GM12878 (cell line): ENCODE measurements around the gene QSOX2. TPM values are rescaled to one million over a fixed set of nuclear protein-coding genes. Genes with fewer than 3 reads are reported as not detected.

Source experiments
- ATAC-seq: fragments of 200-7000 bp; cut with Tn5 transposase; 3 replicates; pipeline ENCODE4 v1.9.1; 2020; ENCODE audit warnings: mild to moderate bottlenecking, moderate library complexity
- BruUV-seq: library from RNA; stranded (reverse); fragments of 400-500 nt; replicated peaks from 2 replicates; lab custom pipeline; 2021; lab: Mats Ljungman, UMichigan
- CTCF ChIA-PET: fragments of 300-600 bp; sonication (Branson Sonifier 250); formaldehyde crosslinking; extraction: SDS; loops from one replicate; lab custom pipeline; 2021; ENCODE audit warnings: inconsistent platforms; lab: Yijun Ruan, JAX
- POLR2A ChIA-PET: fragments of 350-600 bp; formaldehyde crosslinking; extraction: SDS; loops from one replicate; lab custom pipeline; 2021; ENCODE audit warnings: inconsistent platforms; lab: Charles Lee
- RAD21 ChIA-PET: fragments of 300-600 bp; sonication (Branson Sonifier 250); formaldehyde crosslinking; loops from one replicate; lab custom pipeline; 2023; ENCODE audit warnings: antibody characterized with exemption; ENCODE audit not compliant: unreplicated experiment; lab: Charles Lee
- SMC1A ChIA-PET: fragments of 300-600 bp; sonication (Branson Sonifier 250); formaldehyde crosslinking; loops from one replicate; lab custom pipeline; 2023; ENCODE audit not compliant: unreplicated experiment, uncharacterized antibody; lab: Charles Lee
- DNase-seq: peaks from one replicate; pipeline ENCODE4 v3.0.0-alpha.2; 2011; ENCODE audit warnings: low read depth, low spot score
- FAIRE-seq: peaks from 3 replicates; lab custom pipeline; 2011; peaks lifted over from hg19 to GRCh38; lab: Jason Lieb, UNC
- H2AFZ ChIP-seq: 2 replicates; pipeline ENCODE4 v1.6.0; 2011; ENCODE audit warnings: low read depth, low read length, control low read depth; ENCODE audit not compliant: control insufficient read depth
- H3K27ac ChIP-seq: 2 replicates; pipeline ENCODE4 v1.5.1; 2011; ENCODE audit warnings: control low read depth; ENCODE audit not compliant: control insufficient read depth, insufficient read depth
- H3K27me3 ChIP-seq, 2 experiments: replicated peaks in 1 of 2; 2 replicates each; pipeline versions ENCODE4 v1.6.0 to v1.6.1; 2011; ENCODE audit warnings: low read length in 1 of 2; ENCODE audit not compliant: control insufficient read depth in 2 of 2, insufficient read depth in 2 of 2
- H3K36me3 ChIP-seq, 2 experiments: 2 replicates each; pipeline ENCODE4 v1.5.1; 2011; ENCODE audit warnings: low read length in 1 of 2; ENCODE audit not compliant: control insufficient read depth in 2 of 2, insufficient read depth in 2 of 2
- H3K4me1 ChIP-seq: 2 replicates; pipeline ENCODE4 v1.6.1; 2011; ENCODE audit warnings: mild to moderate bottlenecking, low read length, moderate library complexity, mixed read lengths; ENCODE audit not compliant: control insufficient read depth, insufficient read depth
- H3K4me2 ChIP-seq: 2 replicates; pipeline ENCODE4 v1.6.0; 2011; ENCODE audit warnings: control low read depth; ENCODE audit not compliant: control insufficient read depth, insufficient read depth
- H3K4me3 ChIP-seq: fragments of 200-600 bp; sonication (generic); 2 replicates; pipeline ENCODE4 v1.5.1; 2016
- H3K79me2 ChIP-seq: 2 replicates; pipeline ENCODE4 v1.6.0; 2011; ENCODE audit warnings: low read length; ENCODE audit not compliant: control insufficient read depth, insufficient read depth
- H3K9ac ChIP-seq: 2 replicates; pipeline ENCODE4 v1.8.0; 2011; ENCODE audit warnings: low read length, control low read depth, mixed read lengths; ENCODE audit not compliant: control insufficient read depth, insufficient read depth
- H3K9me3 ChIP-seq: replicated peaks from 3 replicates; pipeline ENCODE4 v1.5.1; 2011; ENCODE audit warnings: mild to moderate bottlenecking, low read length; ENCODE audit not compliant: control insufficient read depth, insufficient read depth
- H4K20me1 ChIP-seq: 2 replicates; pipeline ENCODE4 v1.6.0; 2011; ENCODE audit not compliant: control insufficient read depth, insufficient read depth
- NFYA ChIP-seq: IDR thresholded peaks from 2 replicates; pipeline ENCODE4 v1.6.1; 2011; ENCODE audit warnings: low read depth, mild to moderate bottlenecking, low read length, improper control_type of control experiment, borderline replicate concordance
- SUZ12 ChIP-seq: fragments of 200-600 bp; sonication (generic); IDR thresholded peaks from one replicate; pipeline ENCODE4 v1.6.1; 2018; ENCODE audit warnings: antibody characterized with exemption, mild to moderate bottlenecking; ENCODE audit not compliant: unreplicated experiment
- WGBS: methylation state at CpG from one replicate; pipeline ENCODE4 v1.1.6; 2016; ENCODE audit warnings: low lambda C conversion rate; ENCODE audit not compliant: insufficient replicate concordance, insufficient coverage; ENCODE audit errors: missing lambda C conversion rate; 5-methylcytosine and 5-hydroxymethylcytosine counted together
- in situ Hi-C: fragments of 300-500 bp; cut with MboI; formaldehyde crosslinking; loops from 9 replicates; pipeline ENCODE4 v1.14.3; 2018; ENCODE audit warnings: mixed read lengths
- intact Hi-C: fragments of 100-400 bp; cut with micrococcal nuclease; formaldehyde crosslinking; loops from one replicate; pipeline ENCODE4 v1.14.2; 2022; ENCODE audit not compliant: unreplicated experiment
- polyA plus RNA-seq, 11 experiments: library from polyadenylated mRNA; depleted of rRNA in 4 of 11; unstranded in 6 of 11; stranded (reverse) in 5 of 11; fragments of >200 nt; fragmentation: Nextera tagmentation in 4 of 11; fragmentation: Illumina TruSeq in 1 of 11; extraction: Ambion mirVana in 4 of 11; extraction: Trizol in 1 of 11; gene quantifications; 1 replicate in 1 of 11; 2 replicates in 10 of 11; pipeline versions ENCODE4 v1.2.1 to v1.2.3, GENCODE V29; 2011 to 2016; ENCODE audit warnings: inconsistent platforms in 2 of 11, missing spikeins in 2 of 11, low read depth in 1 of 11
- total RNA-seq, 4 experiments: library from RNA; depleted of rRNA in 3 of 4; stranded (reverse); fragments of >200 nt in 3 of 4; fragmentation: Illumina TruSeq in 1 of 4; extraction: Trizol in 1 of 4; gene quantifications; 2 replicates each; pipeline versions ENCODE4 v1.2.1 to v1.2.3, GENCODE V29; 2013 to 2021
- TF ChIP-seq, protein P1 (sequence below), 3 experiments: IDR thresholded peaks in 2 of 3; conservative IDR thresholded peaks in 1 of 3; 2 replicates each; pipeline ENCODE4 v1.5.1; 2011; ENCODE audit warnings: low read depth in 3 of 3, low read length in 3 of 3, mild to moderate bottlenecking in 3 of 3, control low read depth in 2 of 3, moderate library complexity in 2 of 3, inconsistent platforms in 1 of 3, mixed read lengths in 1 of 3; ENCODE audit not compliant: control insufficient read depth in 2 of 3, insufficient read depth in 1 of 3; ENCODE audit errors: extremely low read depth in 1 of 3
- TF ChIP-seq, protein P2 (sequence below): fragments of 450-650 bp; IDR thresholded peaks from 2 replicates; pipeline ENCODE4 v1.6.1; 2017; ENCODE audit warnings: borderline replicate concordance

QSOX2 gene
- total and polyA plus RNA-seq, 10 of the 15 experiments (the other 5 are each of a cell fraction or from before 2014, with no cell fraction given), result 0.34 to 16.1 (median 8.2) TPM

DNA sequence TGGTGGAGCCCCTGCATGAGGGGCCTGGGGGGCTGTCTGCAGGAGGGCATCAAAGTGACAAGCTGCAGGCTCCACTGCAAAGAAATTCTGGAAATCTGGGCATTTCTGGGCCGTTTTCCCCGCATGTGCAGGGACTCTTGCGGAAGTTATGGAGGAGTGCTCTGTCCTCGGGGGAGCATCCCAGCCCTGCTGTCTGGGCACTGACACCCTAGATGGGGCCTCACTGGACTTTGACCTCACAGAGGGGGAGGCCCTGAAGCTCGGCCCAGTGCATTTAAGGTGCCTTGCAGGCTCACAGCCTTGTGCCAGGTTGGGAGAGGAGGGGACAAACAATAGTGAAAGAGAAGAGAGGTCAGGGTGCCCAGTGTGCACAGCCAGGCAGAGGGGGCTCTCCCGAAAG is 76.1 kb downstream of the QSOX2 start:
- no TSS peak for BruUV-seq
- FAIRE-seq, result no peak

More for the DNA sequence above, 76.1 kb downstream of the QSOX2 start:
- H4K20me1 ChIP-seq, result no peaks in the 10 kb centered on the region
- H3K4me2 ChIP-seq, result no peak overlapping the region
- no peak overlapping the region for H3K4me3 ChIP-seq
- TF ChIP-seq, protein P1, sequence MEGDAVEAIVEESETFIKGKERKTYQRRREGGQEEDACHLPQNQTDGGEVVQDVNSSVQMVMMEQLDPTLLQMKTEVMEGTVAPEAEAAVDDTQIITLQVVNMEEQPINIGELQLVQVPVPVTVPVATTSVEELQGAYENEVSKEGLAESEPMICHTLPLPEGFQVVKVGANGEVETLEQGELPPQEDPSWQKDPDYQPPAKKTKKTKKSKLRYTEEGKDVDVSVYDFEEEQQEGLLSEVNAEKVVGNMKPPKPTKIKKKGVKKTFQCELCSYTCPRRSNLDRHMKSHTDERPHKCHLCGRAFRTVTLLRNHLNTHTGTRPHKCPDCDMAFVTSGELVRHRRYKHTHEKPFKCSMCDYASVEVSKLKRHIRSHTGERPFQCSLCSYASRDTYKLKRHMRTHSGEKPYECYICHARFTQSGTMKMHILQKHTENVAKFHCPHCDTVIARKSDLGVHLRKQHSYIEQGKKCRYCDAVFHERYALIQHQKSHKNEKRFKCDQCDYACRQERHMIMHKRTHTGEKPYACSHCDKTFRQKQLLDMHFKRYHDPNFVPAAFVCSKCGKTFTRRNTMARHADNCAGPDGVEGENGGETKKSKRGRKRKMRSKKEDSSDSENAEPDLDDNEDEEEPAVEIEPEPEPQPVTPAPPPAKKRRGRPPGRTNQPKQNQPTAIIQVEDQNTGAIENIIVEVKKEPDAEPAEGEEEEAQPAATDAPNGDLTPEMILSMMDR (IDR thresholded peaks at IDR 0.05 in 2 of 3, conservative IDR thresholded peaks at IDR 0.05 in 1 of 3; ENCODE audit: control insufficient read depth in 2 of 3, extremely low read depth in 1 of 3, insufficient read depth in 1 of 3, low read depth in 3 of 3, low read length in 3 of 3), result no peak
- TF ChIP-seq SUZ12 (no peak), NFYA (no peak)
- TF ChIP-seq, protein P2, sequence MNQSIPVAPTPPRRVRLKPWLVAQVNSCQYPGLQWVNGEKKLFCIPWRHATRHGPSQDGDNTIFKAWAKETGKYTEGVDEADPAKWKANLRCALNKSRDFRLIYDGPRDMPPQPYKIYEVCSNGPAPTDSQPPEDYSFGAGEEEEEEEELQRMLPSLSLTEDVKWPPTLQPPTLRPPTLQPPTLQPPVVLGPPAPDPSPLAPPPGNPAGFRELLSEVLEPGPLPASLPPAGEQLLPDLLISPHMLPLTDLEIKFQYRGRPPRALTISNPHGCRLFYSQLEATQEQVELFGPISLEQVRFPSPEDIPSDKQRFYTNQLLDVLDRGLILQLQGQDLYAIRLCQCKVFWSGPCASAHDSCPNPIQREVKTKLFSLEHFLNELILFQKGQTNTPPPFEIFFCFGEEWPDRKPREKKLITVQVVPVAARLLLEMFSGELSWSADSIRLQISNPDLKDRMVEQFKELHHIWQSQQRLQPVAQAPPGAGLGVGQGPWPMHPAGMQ, result no peak
- SMC1A ChIA-PET, result no interaction called here
- no peak overlapping the region for H3K9ac ChIP-seq
- H3K79me2 ChIP-seq, result no peaks in the 10 kb centered on the region
- intact Hi-C loops (no loop called here), in situ Hi-C loops (no loop called here)
- DNase-seq, result no peak
- no peaks in the 10 kb centered on the region for H3K36me3 ChIP-seq
- ATAC-seq, result no peak
- CTCF ChIA-PET, result interaction anchor here (1.1 to 2.3 kb wide), 3 partner anchors 9 to 121 kb away, joined by 3 to 5 read pairs (median 4); no protein-coding TSS in a partner anchor
- no peaks in the 10 kb centered on the region for H3K9me3 ChIP-seq
- H3K4me1 ChIP-seq, result no peaks in the 10 kb centered on the region
- H3K27ac ChIP-seq, result no peak overlapping the region
- WGBS, result 20% methylated on average over 6 of the region's 6 CpGs
- H2AFZ ChIP-seq, result no peak overlapping the region
- RAD21 ChIA-PET, result interaction anchor here (0.5 to 1.5 kb wide), 2 partner anchors 113 to 262 kb away, joined by 3 to 10 read pairs; partner anchors contain the start of gene CAMSAP1
- POLR2A ChIA-PET, result interaction anchor here (0.6 kb wide), 1 partner anchor 41 kb away, joined by 11 read pairs; no protein-coding TSS in a partner anchor
- peaks cover 0 to 4% of the 10 kb centered on the region in 2 experiments; a peak in 2 of 4 replicates for H3K27me3 ChIP-seq
